Liver (tissue), 3 donors: ENCODE results near the gene RNF31.

Source experiments
- FOXA1 ChIP-seq: IDR thresholded peaks from 2 replicates; pipeline ENCODE4 v1.6.1; 2016; ENCODE audit warnings: antibody characterized with exemption
- GABPA ChIP-seq, 2 donors: IDR thresholded peaks in 1 of 2; conservative IDR thresholded peaks in 1 of 2; 2 replicates each; pipeline ENCODE4 v1.6.1; 2016; ENCODE audit warnings: antibody characterized with exemption in 2 of 2, mild to moderate bottlenecking in 1 of 2, moderate library complexity in 1 of 2
- HNF4A ChIP-seq, 2 donors: conservative IDR thresholded peaks; 2 replicates each; pipeline ENCODE4 v1.6.1; 2016; ENCODE audit warnings: antibody characterized with exemption in 2 of 2, mild to moderate bottlenecking in 2 of 2
- RAD21 ChIP-seq, 2 donors: IDR thresholded peaks; 2 replicates each; pipeline ENCODE4 v1.6.1; 2016; ENCODE audit warnings: antibody characterized with exemption in 2 of 2, mild to moderate bottlenecking in 2 of 2
- TAF1 ChIP-seq: conservative IDR thresholded peaks from 2 replicates; pipeline ENCODE4 v1.6.1; 2016; ENCODE audit warnings: antibody characterized with exemption, mild to moderate bottlenecking
- YY1 ChIP-seq: IDR thresholded peaks from 2 replicates; pipeline ENCODE4 v1.6.1; 2016; ENCODE audit warnings: antibody characterized with exemption, mild to moderate bottlenecking
- TF ChIP-seq, protein P1 (sequence below): IDR thresholded peaks from 2 replicates; pipeline ENCODE4 v1.6.1; 2016; ENCODE audit warnings: antibody characterized with exemption
- TF ChIP-seq, protein P2 (sequence below): IDR thresholded peaks from 2 replicates; pipeline ENCODE4 v1.6.1; 2016; ENCODE audit warnings: antibody characterized with exemption
- TF ChIP-seq, protein P3 (sequence below): IDR thresholded peaks from 2 replicates; pipeline ENCODE4 v1.6.1; 2016; ENCODE audit warnings: antibody characterized with exemption, mild to moderate bottlenecking
- TF ChIP-seq, protein P4 (sequence below): fragments of 150-350 bp; IDR thresholded peaks from 2 replicates; pipeline ENCODE4 v1.5.1; 2017; ENCODE audit warnings: improper control_type of control experiment, low read depth, low read length; ENCODE audit not compliant: missing input control
- donor health status: healthy.
- donor health status: healthy.

DNA sequence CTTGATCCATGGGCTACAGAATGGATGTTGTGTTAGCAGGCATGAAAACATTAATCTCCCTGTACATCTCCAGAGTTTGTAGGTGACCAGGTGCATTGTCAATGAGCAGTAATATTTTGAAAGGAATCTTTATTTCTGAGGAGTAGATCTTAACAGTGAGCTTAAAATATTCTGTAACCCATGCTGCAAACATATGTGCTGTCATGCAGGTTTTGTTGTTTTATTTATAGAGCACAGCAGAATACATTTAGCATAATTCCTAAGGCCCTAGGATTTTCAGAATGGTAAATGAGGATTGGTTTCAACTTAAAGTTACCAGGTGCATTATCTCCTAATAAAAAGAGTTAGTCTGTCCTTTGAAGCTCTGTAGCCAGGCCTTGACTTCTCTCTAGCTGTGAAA lies 20.4 kb upstream of the RNF31 start:
- TF ChIP-seq FOXA1 = no peak
- TF ChIP-seq, protein P1, sequence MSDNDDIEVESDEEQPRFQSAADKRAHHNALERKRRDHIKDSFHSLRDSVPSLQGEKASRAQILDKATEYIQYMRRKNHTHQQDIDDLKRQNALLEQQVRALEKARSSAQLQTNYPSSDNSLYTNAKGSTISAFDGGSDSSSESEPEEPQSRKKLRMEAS = no peak
- TF ChIP-seq, protein P2, sequence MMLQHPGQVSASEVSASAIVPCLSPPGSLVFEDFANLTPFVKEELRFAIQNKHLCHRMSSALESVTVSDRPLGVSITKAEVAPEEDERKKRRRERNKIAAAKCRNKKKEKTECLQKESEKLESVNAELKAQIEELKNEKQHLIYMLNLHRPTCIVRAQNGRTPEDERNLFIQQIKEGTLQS = no peak
- TF ChIP-seq TAF1 = no peak
- TF ChIP-seq, protein P3, sequence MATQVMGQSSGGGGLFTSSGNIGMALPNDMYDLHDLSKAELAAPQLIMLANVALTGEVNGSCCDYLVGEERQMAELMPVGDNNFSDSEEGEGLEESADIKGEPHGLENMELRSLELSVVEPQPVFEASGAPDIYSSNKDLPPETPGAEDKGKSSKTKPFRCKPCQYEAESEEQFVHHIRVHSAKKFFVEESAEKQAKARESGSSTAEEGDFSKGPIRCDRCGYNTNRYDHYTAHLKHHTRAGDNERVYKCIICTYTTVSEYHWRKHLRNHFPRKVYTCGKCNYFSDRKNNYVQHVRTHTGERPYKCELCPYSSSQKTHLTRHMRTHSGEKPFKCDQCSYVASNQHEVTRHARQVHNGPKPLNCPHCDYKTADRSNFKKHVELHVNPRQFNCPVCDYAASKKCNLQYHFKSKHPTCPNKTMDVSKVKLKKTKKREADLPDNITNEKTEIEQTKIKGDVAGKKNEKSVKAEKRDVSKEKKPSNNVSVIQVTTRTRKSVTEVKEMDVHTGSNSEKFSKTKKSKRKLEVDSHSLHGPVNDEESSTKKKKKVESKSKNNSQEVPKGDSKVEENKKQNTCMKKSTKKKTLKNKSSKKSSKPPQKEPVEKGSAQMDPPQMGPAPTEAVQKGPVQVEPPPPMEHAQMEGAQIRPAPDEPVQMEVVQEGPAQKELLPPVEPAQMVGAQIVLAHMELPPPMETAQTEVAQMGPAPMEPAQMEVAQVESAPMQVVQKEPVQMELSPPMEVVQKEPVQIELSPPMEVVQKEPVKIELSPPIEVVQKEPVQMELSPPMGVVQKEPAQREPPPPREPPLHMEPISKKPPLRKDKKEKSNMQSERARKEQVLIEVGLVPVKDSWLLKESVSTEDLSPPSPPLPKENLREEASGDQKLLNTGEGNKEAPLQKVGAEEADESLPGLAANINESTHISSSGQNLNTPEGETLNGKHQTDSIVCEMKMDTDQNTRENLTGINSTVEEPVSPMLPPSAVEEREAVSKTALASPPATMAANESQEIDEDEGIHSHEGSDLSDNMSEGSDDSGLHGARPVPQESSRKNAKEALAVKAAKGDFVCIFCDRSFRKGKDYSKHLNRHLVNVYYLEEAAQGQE = no peak
- TF ChIP-seq, protein P4, sequence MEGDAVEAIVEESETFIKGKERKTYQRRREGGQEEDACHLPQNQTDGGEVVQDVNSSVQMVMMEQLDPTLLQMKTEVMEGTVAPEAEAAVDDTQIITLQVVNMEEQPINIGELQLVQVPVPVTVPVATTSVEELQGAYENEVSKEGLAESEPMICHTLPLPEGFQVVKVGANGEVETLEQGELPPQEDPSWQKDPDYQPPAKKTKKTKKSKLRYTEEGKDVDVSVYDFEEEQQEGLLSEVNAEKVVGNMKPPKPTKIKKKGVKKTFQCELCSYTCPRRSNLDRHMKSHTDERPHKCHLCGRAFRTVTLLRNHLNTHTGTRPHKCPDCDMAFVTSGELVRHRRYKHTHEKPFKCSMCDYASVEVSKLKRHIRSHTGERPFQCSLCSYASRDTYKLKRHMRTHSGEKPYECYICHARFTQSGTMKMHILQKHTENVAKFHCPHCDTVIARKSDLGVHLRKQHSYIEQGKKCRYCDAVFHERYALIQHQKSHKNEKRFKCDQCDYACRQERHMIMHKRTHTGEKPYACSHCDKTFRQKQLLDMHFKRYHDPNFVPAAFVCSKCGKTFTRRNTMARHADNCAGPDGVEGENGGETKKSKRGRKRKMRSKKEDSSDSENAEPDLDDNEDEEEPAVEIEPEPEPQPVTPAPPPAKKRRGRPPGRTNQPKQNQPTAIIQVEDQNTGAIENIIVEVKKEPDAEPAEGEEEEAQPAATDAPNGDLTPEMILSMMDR = no peak
- no peak for TF ChIP-seq GABPA (IDR thresholded peaks at IDR 0.05 in 1 of 2, conservative IDR thresholded peaks at IDR 0.05 in 1 of 2)
- no peak for TF ChIP-seq HNF4A (conservative IDR thresholded peaks at IDR 0.05)
- TF ChIP-seq YY1 = no peak
- TF ChIP-seq RAD21 (IDR thresholded peaks at IDR 0.05) = no peak
